HG02981 (cell line): ENCODE measurements around the gene TTC12.

Experiments used
- ATAC-seq: cut with Tn5 transposase; IDR thresholded peaks from one replicate; pipeline ENCODE4 v1.9.1; 2021; ENCODE audit warnings: mild to moderate bottlenecking, moderate library complexity; ENCODE audit not compliant: unreplicated experiment

Gene TTC12

GRCh38 chr11:113314389-113315301, at the start of gene TTC12:
TTC12 (plus strand) TSS chr11:113314583; CDS start chr11:113316258, 1,675 bp downstream.
- ATAC-seq, result peak; percentile 99

GRCh38 chr11:113265362-113265761, 49.0 kb upstream of the TTC12 start:
- no peak for ATAC-seq

GRCh38 chr11:113267493-113267892, 46.9 kb upstream of the TTC12 start:
- no peak for ATAC-seq

GRCh38 chr11:113269096-113269495, 45.3 kb upstream of the TTC12 start:
- no peak for ATAC-seq

- ATAC-seq, result no peak
Observed at GRCh38 chr11:113269636-113270035, 44.7 kb upstream of the TTC12 start.

- ATAC-seq, result no peak
Observed at GRCh38 chr11:113270080-113270479, 44.3 kb upstream of the TTC12 start.

- ATAC-seq, result no peak
Observed at GRCh38 chr11:113271551-113272245, 42.7 kb upstream of the TTC12 start.

GRCh38 chr11:113272281-113272680, 42.1 kb upstream of the TTC12 start:
- no peak for ATAC-seq

GRCh38 chr11:113272927-113273615, 41.3 kb upstream of the TTC12 start:
- ATAC-seq, result no peak

GRCh38 chr11:113273720-113274119, 40.7 kb upstream of the TTC12 start:
- no peak for ATAC-seq

- ATAC-seq, result no peak
Observed at GRCh38 chr11:113274713-113275582, 39.4 kb upstream of the TTC12 start.

- ATAC-seq, result no peak
Observed at GRCh38 chr11:113275602-113276001, 38.8 kb upstream of the TTC12 start.

- ATAC-seq, result no peak
Observed at GRCh38 chr11:113276466-113276865, 37.9 kb upstream of the TTC12 start.

- ATAC-seq, result no peak
Observed at GRCh38 chr11:113277907-113278306, 36.5 kb upstream of the TTC12 start.

- no peak for ATAC-seq
Observed at GRCh38 chr11:113278481-113278880, 35.9 kb upstream of the TTC12 start.

- ATAC-seq, result no peak
Observed at GRCh38 chr11:113278925-113279324, 35.5 kb upstream of the TTC12 start.

- ATAC-seq, result no peak
Observed at GRCh38 chr11:113279591-113279990, 34.8 kb upstream of the TTC12 start.

GRCh38 chr11:113281052-113281725, 33.2 kb upstream of the TTC12 start:
- ATAC-seq, result no peak

GRCh38 chr11:113282898-113283437, 31.4 kb upstream of the TTC12 start:
- ATAC-seq, result no peak

GRCh38 chr11:113283881-113284280, 30.5 kb upstream of the TTC12 start:
- ATAC-seq, result no peak
